Mucosa of stomach (tissue), 1 donor: ENCODE results near the gene MARCHF11.

Experiments used
- H3K27me3 ChIP-seq: one replicate; pipeline ENCODE4 v1.7.0; 2013; ENCODE audit warnings: mild to moderate bottlenecking, low read length; ENCODE audit not compliant: control insufficient read depth, insufficient read depth
- H3K36me3 ChIP-seq: one replicate; pipeline ENCODE4 v1.7.0; 2013; ENCODE audit warnings: low read length; ENCODE audit not compliant: control insufficient read depth, insufficient read depth
- H3K4me1 ChIP-seq: one replicate; pipeline ENCODE4 v1.7.0; 2013; ENCODE audit warnings: mild to moderate bottlenecking, low read length; ENCODE audit not compliant: control insufficient read depth, insufficient read depth
- H3K4me3 ChIP-seq: one replicate; pipeline ENCODE4 v1.7.0; 2013; ENCODE audit warnings: low read length
- H3K9ac ChIP-seq: one replicate; pipeline ENCODE4 v1.7.0; 2013; ENCODE audit warnings: mild to moderate bottlenecking, low read length, moderate library complexity
- H3K9me3 ChIP-seq: one replicate; pipeline ENCODE4 v1.7.0; 2013; ENCODE audit warnings: mild to moderate bottlenecking, low read length, moderate library complexity; ENCODE audit not compliant: control insufficient read depth
- donor health status: Pancreatic carcinoma.

The MARCHF11 gene

GRCh38 chr5:16147179-16147900 lies 32.3 kb downstream of the MARCHF11 start:
- H3K36me3 ChIP-seq = no peaks in the 10 kb centered on the region
- no peak overlapping the region for H3K4me3 ChIP-seq
- H3K4me1 ChIP-seq = no peaks in the 10 kb centered on the region
- no peaks in the 10 kb centered on the region for H3K27me3 ChIP-seq
- H3K9ac ChIP-seq = no peak overlapping the region
- no peaks in the 10 kb centered on the region for H3K9me3 ChIP-seq

- Histone ChIP-seq H3K9me3 (no peaks in the 10 kb centered on the region), H3K36me3 (no peaks in the 10 kb centered on the region), H3K27me3 (no peaks in the 10 kb centered on the region), H3K9ac (no peak overlapping the region), H3K4me1 (no peaks in the 10 kb centered on the region), H3K4me3 (no peak overlapping the region)
Observed at GRCh38 chr5:16144416-16144815, 35.2 kb downstream of the MARCHF11 start.

- Histone ChIP-seq H3K27me3 (no peaks in the 10 kb centered on the region), H3K9me3 (no peaks in the 10 kb centered on the region), H3K4me3 (no peak overlapping the region), H3K9ac (no peak overlapping the region), H3K36me3 (no peaks in the 10 kb centered on the region), H3K4me1 (no peaks in the 10 kb centered on the region)
Observed at GRCh38 chr5:16143361-16144049, 36.1 kb downstream of the MARCHF11 start.

- no peaks in the 10 kb centered on the region for H3K9me3 ChIP-seq
- H3K27me3 ChIP-seq = no peaks in the 10 kb centered on the region
- H3K4me1 ChIP-seq = no peaks in the 10 kb centered on the region
- H3K4me3 ChIP-seq = no peak overlapping the region
- no peaks in the 10 kb centered on the region for H3K36me3 ChIP-seq
- H3K9ac ChIP-seq = no peak overlapping the region
Observed at GRCh38 chr5:16140944-16141343, 38.6 kb downstream of the MARCHF11 start.

GRCh38 chr5:16140417-16140816 lies 39.2 kb downstream of the MARCHF11 start:
- Histone ChIP-seq H3K4me1 (no peaks in the 10 kb centered on the region), H3K9ac (no peak overlapping the region)

GRCh38 chr5:16137177-16137576 lies 42.4 kb downstream of the MARCHF11 start:
- Histone ChIP-seq H3K4me1 (no peaks in the 10 kb centered on the region), H3K9ac (no peak overlapping the region), H3K4me3 (no peak overlapping the region), H3K9me3 (no peaks in the 10 kb centered on the region), H3K27me3 (no peaks in the 10 kb centered on the region), H3K36me3 (no peaks in the 10 kb centered on the region)

More at GRCh38 chr5:16140417-16140816, 39.2 kb downstream of the MARCHF11 start:
- no peaks in the 10 kb centered on the region for H3K36me3 ChIP-seq
- H3K27me3 ChIP-seq = no peaks in the 10 kb centered on the region
- no peak overlapping the region for H3K4me3 ChIP-seq
- no peaks in the 10 kb centered on the region for H3K9me3 ChIP-seq

- Histone ChIP-seq H3K36me3 (no peaks in the 10 kb centered on the region), H3K9me3 (no peaks in the 10 kb centered on the region), H3K4me1 (no peaks in the 10 kb centered on the region), H3K27me3 (no peaks in the 10 kb centered on the region), H3K4me3 (no peak overlapping the region), H3K9ac (no peak overlapping the region)
Observed at GRCh38 chr5:16135506-16135905, 44.1 kb downstream of the MARCHF11 start.

- Histone ChIP-seq H3K36me3 (no peaks in the 10 kb centered on the region), H3K4me3 (no peak overlapping the region), H3K27me3 (no peaks in the 10 kb centered on the region), H3K4me1 (no peaks in the 10 kb centered on the region), H3K9ac (no peak overlapping the region), H3K9me3 (no peaks in the 10 kb centered on the region)
Observed at GRCh38 chr5:16135003-16135402, 44.6 kb downstream of the MARCHF11 start.

GRCh38 chr5:16134204-16134603 lies 45.4 kb downstream of the MARCHF11 start:
- Histone ChIP-seq H3K9ac (no peak overlapping the region), H3K27me3 (no peaks in the 10 kb centered on the region), H3K36me3 (no peaks in the 10 kb centered on the region), H3K4me1 (no peaks in the 10 kb centered on the region), H3K9me3 (no peaks in the 10 kb centered on the region), H3K4me3 (no peak overlapping the region)

- H3K27me3 ChIP-seq = no peaks in the 10 kb centered on the region
- no peak overlapping the region for H3K9ac ChIP-seq
- no peak overlapping the region for H3K4me3 ChIP-seq
- no peaks in the 10 kb centered on the region for H3K36me3 ChIP-seq
- no peaks in the 10 kb centered on the region for H3K4me1 ChIP-seq
- no peaks in the 10 kb centered on the region for H3K9me3 ChIP-seq
Observed at GRCh38 chr5:16131878-16132277, 47.7 kb downstream of the MARCHF11 start.

- Histone ChIP-seq H3K4me3 (no peak overlapping the region), H3K9me3 (no peaks in the 10 kb centered on the region), H3K4me1 (no peaks in the 10 kb centered on the region)
Observed at GRCh38 chr5:16128944-16129343, 50.6 kb downstream of the MARCHF11 start.

GRCh38 chr5:16127865-16128544 lies 51.6 kb downstream of the MARCHF11 start:
- Histone ChIP-seq H3K4me3 (no peak overlapping the region), H3K4me1 (no peaks in the 10 kb centered on the region), H3K27me3 (no peaks in the 10 kb centered on the region), H3K36me3 (no peaks in the 10 kb centered on the region), H3K9me3 (no peaks in the 10 kb centered on the region), H3K9ac (no peak overlapping the region)

More at GRCh38 chr5:16128944-16129343, 50.6 kb downstream of the MARCHF11 start:
- no peaks in the 10 kb centered on the region for H3K36me3 ChIP-seq
- no peaks in the 10 kb centered on the region for H3K27me3 ChIP-seq
- H3K9ac ChIP-seq = no peak overlapping the region
